HepG2 (cell line): ENCODE measurements around the gene WFDC1. TPM values are rescaled to one million over a fixed set of nuclear protein-coding genes. Genes with fewer than 3 reads are reported as not detected.
A peak's percentile ranks its signal among the peaks of the same experiment; 100 is the strongest.

Experiments
- ATAC-seq: fragments of 200-7000 bp; cut with Tn5 transposase; 3 replicates; pipeline ENCODE4 v1.9.1; 2020; ENCODE audit warnings: mild to moderate bottlenecking, moderate library complexity
- Bru-seq: library from RNA; stranded (reverse); fragments of 400-500 nt; gene quantifications from one replicate; lab custom pipeline; 2021; lab: Mats Ljungman, UMichigan
- BruChase-seq, 2 experiments: library from RNA; stranded (reverse); fragments of 400-500 nt; gene quantifications; one replicate each; lab custom pipeline; 2021; lab: Mats Ljungman, UMichigan
- BruUV-seq: library from RNA; stranded (reverse); fragments of 400-500 nt; replicated peaks from 2 replicates; lab custom pipeline; 2021; lab: Mats Ljungman, UMichigan
- CTCF ChIA-PET: fragments of 300-600 bp; formaldehyde crosslinking; extraction: SDS; loops from one replicate; lab custom pipeline; 2021; ENCODE audit warnings: low total read pairs, inconsistent platforms, low intra/inter-chr PET ratio; lab: Yijun Ruan, JAX
- POLR2A ChIA-PET: fragments of 350-600 bp; sonication (Branson Sonifier 250); formaldehyde crosslinking; loops from one replicate; lab custom pipeline; 2020; ENCODE audit warnings: antibody characterized with exemption, inconsistent platforms; lab: Yijun Ruan, JAX
- DNase-seq: peaks from one replicate; pipeline ENCODE4 v3.0.0-alpha.2; 2015; ENCODE audit warnings: low spot score
- FAIRE-seq: peaks from 3 replicates; lab custom pipeline; 2011; peaks lifted over from hg19 to GRCh38; lab: Jason Lieb, UNC
- H2AFZ ChIP-seq: one replicate; pipeline ENCODE4 v1.6.1; 2011; ENCODE audit warnings: low read length, inconsistent platforms
- H3K27ac ChIP-seq: fragments of 300-600 bp; 3 replicates; pipeline ENCODE4 v1.8.0; 2011; ENCODE audit warnings: mixed run types, mild to moderate bottlenecking, mixed read lengths, low read length, inconsistent platforms; ENCODE audit not compliant: insufficient read depth; ENCODE audit errors: extremely low read length
- H3K27me3 ChIP-seq, 2 experiments: fragments of 200-600 bp in 1 of 2; 2 replicates in 1 of 2; 3 replicates in 1 of 2; pipeline versions ENCODE4 v1.6.0 to v1.8.0; 2011; ENCODE audit warnings: low read length in 2 of 2, mild to moderate bottlenecking in 2 of 2, moderate library complexity in 2 of 2, inconsistent platforms in 1 of 2; ENCODE audit not compliant: insufficient read depth in 2 of 2, control insufficient read depth in 1 of 2
- H3K36me3 ChIP-seq, 2 experiments: fragments of 200-600 bp in 1 of 2; replicated peaks in 1 of 2; 2 replicates in 1 of 2; 3 replicates in 1 of 2; pipeline versions ENCODE4 v1.5.1 to v1.8.0; 2011; ENCODE audit warnings: low read length in 2 of 2, inconsistent platforms in 1 of 2; ENCODE audit not compliant: insufficient read depth in 2 of 2, control insufficient read depth in 1 of 2
- H3K4me1 ChIP-seq: 2 replicates; pipeline ENCODE4 v1.5.1; 2012; ENCODE audit warnings: low read length, inconsistent platforms; ENCODE audit not compliant: insufficient read depth
- H3K4me2 ChIP-seq: 2 replicates; pipeline ENCODE4 v1.6.0; 2011; ENCODE audit warnings: low read depth, low read length, inconsistent platforms
- H3K4me3 ChIP-seq, 3 experiments: fragments of 200-600 bp in 1 of 3; sonication (generic), shearing (Covaris generic) in 1 of 3; replicated peaks in 1 of 3; 2 replicates each; pipeline ENCODE4 v1.5.1; 2011 to 2016; ENCODE audit warnings: low read length in 3 of 3, inconsistent platforms in 2 of 3, low read depth in 2 of 3, mild to moderate bottlenecking in 2 of 3, control low read depth in 1 of 3, mixed read lengths in 1 of 3; ENCODE audit not compliant: insufficient read depth in 1 of 3
- H3K79me2 ChIP-seq: one replicate; pipeline ENCODE4 v1.6.1; 2011; ENCODE audit warnings: low read length, inconsistent platforms; ENCODE audit not compliant: insufficient read depth
- H3K9ac ChIP-seq: 2 replicates; pipeline ENCODE4 v1.6.0; 2011; ENCODE audit warnings: mild to moderate bottlenecking, low read depth, low read length, inconsistent platforms; ENCODE audit not compliant: insufficient read depth
- H3K9me3 ChIP-seq: 2 replicates; pipeline ENCODE4 v1.5.1; 2012; ENCODE audit warnings: mild to moderate bottlenecking, low read length
- H4K20me1 ChIP-seq: 2 replicates; pipeline ENCODE4 v1.6.0; 2011; ENCODE audit warnings: inconsistent platforms, mild to moderate bottlenecking, low read length, moderate library complexity; ENCODE audit not compliant: insufficient read depth
- EZH2 ChIP-seq: conservative IDR thresholded peaks from 2 replicates; pipeline ENCODE4 v1.6.1; 2012; ENCODE audit warnings: mild to moderate bottlenecking, low read depth, low read length, moderate library complexity
- GFI1 ChIP-seq: sonication (generic); formaldehyde crosslinking; IDR thresholded peaks from 2 replicates; pipeline ENCODE4 v1.5.0; 2020; ENCODE audit warnings: missing genetic modification reagents, mild to moderate bottlenecking, borderline replicate concordance
- HIC2 ChIP-seq: sonication (generic); formaldehyde crosslinking; IDR thresholded peaks from 2 replicates; pipeline ENCODE4 v1.9.0; 2022; ENCODE audit warnings: low read depth, missing genetic modification reagents
- IKZF1 ChIP-seq: fragments of 450-650 bp; IDR thresholded peaks from 2 replicates; pipeline ENCODE4 v1.7.1; 2016
- ZXDC ChIP-seq: sonication (generic); formaldehyde crosslinking; IDR thresholded peaks from 2 replicates; pipeline ENCODE4 v1.5.0; 2020; ENCODE audit warnings: mild to moderate bottlenecking, missing genetic modification reagents
- WGBS: methylation state at CpG from one replicate; pipeline ENCODE4 v1.1.6; 2017; ENCODE audit warnings: low lambda C conversion rate; 5-methylcytosine and 5-hydroxymethylcytosine counted together
- in situ Hi-C: cut with HindIII; loops from 2 replicates; pipeline ENCODE4 v1.10.0; 2017; ENCODE audit warnings: low pct_unique_long_range_greater_than_20kb; ENCODE audit not compliant: extremely low pct_ligation_motif_present
- intact Hi-C: fragments of 100-400 bp; cut with micrococcal nuclease; formaldehyde crosslinking; loops from one replicate; pipeline ENCODE4 v1.10.0; 2022; ENCODE audit not compliant: unreplicated experiment
- long read RNA-seq, 2 experiments: library from RNA in 1 of 2; library from polyadenylated mRNA in 1 of 2; stranded (forward) in 1 of 2; unstranded in 1 of 2; transcript quantifications; one replicate each; pipeline ENCODE4 v2.0.0, GENCODE V29; 2019 to 2022
- polyA minus RNA-seq, 3 experiments: library from RNA; depleted of rRNA, polyadenylated mRNA; stranded (reverse); fragments of >200 nt; gene quantifications; 2 replicates each; pipeline ENCODE4 v1.2.3, GENCODE V29; 2011; ENCODE audit warnings: low replicate concordance in 1 of 3
- polyA plus RNA-seq, 8 experiments: library from polyadenylated mRNA; depleted of rRNA in 3 of 8; stranded (reverse) in 7 of 8; unstranded in 1 of 8; fragments of >200 nt; fragmentation: Illumina TruSeq in 4 of 8; extraction: Trizol in 4 of 8; gene quantifications; 2 replicates each; pipeline versions ENCODE4 v1.2.1 to v1.2.3, GENCODE V29; 2011 to 2016; ENCODE audit warnings: low read depth in 4 of 8, missing spikeins in 1 of 8, mixed read lengths in 1 of 8; ENCODE audit not compliant: insufficient read depth in 1 of 8
- total RNA-seq, 5 experiments: library from RNA; depleted of rRNA; stranded (reverse); fragments of >200 nt; fragmentation: Illumina TruSeq; extraction: Trizol; gene quantifications; 2 replicates each; pipeline ENCODE4 v1.2.3, GENCODE V29; 2016; ENCODE audit warnings: low read depth in 1 of 5

The WFDC1 gene
- not detected in 2 replicates for total RNA-seq (2016; rRNA removed; fragmentation: Illumina TruSeq; extraction: Trizol)
- total RNA-seq (2016; cell fraction: cytosol; rRNA removed; fragmentation: Illumina TruSeq; extraction: Trizol; ENCODE audit: low read depth), result not detected in 2 replicates
- not detected in 2 replicates for total RNA-seq (2016; cell fraction: insoluble cytoplasmic fraction; rRNA removed; fragmentation: Illumina TruSeq; extraction: Trizol)
- total RNA-seq (2016; cell fraction: membrane; rRNA removed; fragmentation: Illumina TruSeq; extraction: Trizol), result not detected in 2 replicates
- not detected in 2 replicates for total RNA-seq (2016; cell fraction: nucleus; rRNA removed; fragmentation: Illumina TruSeq; extraction: Trizol)
- polyA plus RNA-seq (2011; rRNA removed), result not detected in 2 replicates
- polyA plus RNA-seq (2011; cell fraction: cytosol; rRNA removed), result not detected in 2 replicates
- polyA plus RNA-seq (2011; cell fraction: nucleus; rRNA removed), result not detected in 2 replicates
- polyA plus RNA-seq (2012), result not detected in 2 replicates
- not detected in 2 replicates for polyA plus RNA-seq (2016; cell fraction: cytosol; fragmentation: Illumina TruSeq; extraction: Trizol; ENCODE audit: low read depth)
- not detected in 2 replicates for polyA plus RNA-seq (2016; cell fraction: insoluble cytoplasmic fraction; fragmentation: Illumina TruSeq; extraction: Trizol; ENCODE audit: low read depth)
- polyA plus RNA-seq (2016; cell fraction: membrane; fragmentation: Illumina TruSeq; extraction: Trizol; ENCODE audit: low read depth), result not detected in 2 replicates
- polyA plus RNA-seq (2016; cell fraction: nucleus; fragmentation: Illumina TruSeq; extraction: Trizol; ENCODE audit: insufficient read depth, low read depth), result not detected in 2 replicates
- polyA minus RNA-seq (2011; rRNA and poly(A)+ RNA removed; ENCODE audit: low replicate concordance), result 0.05 TPM in 1 of 2 replicates, not detected in the other
- polyA minus RNA-seq (2011; cell fraction: cytosol; rRNA and poly(A)+ RNA removed), result not detected in 2 replicates
- not detected in 2 replicates for polyA minus RNA-seq (2011; cell fraction: nucleus; rRNA and poly(A)+ RNA removed)
- not detected for Bru-seq, nascent RNA
- BruChase-seq, experiment 1, labeled RNA remaining after a 6-hour chase, result not detected
- BruChase-seq, experiment 2, labeled RNA remaining after a 2-hour chase, result not detected
- long read RNA-seq, experiment 1, result 0 reads
- long read RNA-seq, experiment 2, result 0 reads

GRCh38 chr16:84294531-84295142 lies at the start of gene WFDC1:
WFDC1 (plus strand) TSS chr16:84294878; CDS start chr16:84294972, 94 bp downstream.
- no peak within 1 kb of the TSS for H3K4me3 ChIP-seq
- H3K27ac ChIP-seq, result no peak within 1 kb of the TSS
- no peak for FAIRE-seq
- H3K79me2 ChIP-seq, result no peaks in the 10 kb centered on the region
- H3K4me1 ChIP-seq, result no peaks in the 10 kb centered on the region
- POLR2A ChIA-PET, result no interaction called here
- H3K4me2 ChIP-seq, result no peak within 1 kb of the TSS
- TF ChIP-seq ZXDC (CRISPR knock-in tag) (no peak), IKZF1 (no peak), GFI1 (CRISPR knock-in tag) (no peak), EZH2 (0 out of 2 replicates have a peak, but pooled peaks have one; percentile 11), HIC2 (no peak)
- no peaks in the 10 kb centered on the region for H4K20me1 ChIP-seq
- WGBS, result 13% methylated on average over 11 of the region's 29 CpGs
- CTCF ChIA-PET, result no interaction called here
- H3K9me3 ChIP-seq, result no peaks in the 10 kb centered on the region
- peak; percentile 25 for ATAC-seq
- H3K36me3 ChIP-seq, result no peaks in the 10 kb centered on the region
- DNase-seq, result no peak
- BruUV-seq, result no TSS peak
- H2AFZ ChIP-seq, result no peak within 1 kb of the TSS
- intact Hi-C loops, result no loop called here
- peaks cover 25 to 89% of the 10 kb centered on the region in 2 experiments for H3K27me3 ChIP-seq
- H3K9ac ChIP-seq, result no peak within 1 kb of the TSS
- in situ Hi-C loops, result no loop called here
